HepG2 (cell line): ENCODE data around the gene C2orf92. TPM values are rescaled to one million over a fixed set of nuclear protein-coding genes. Genes with fewer than 3 reads are reported as not detected.

ENCODE experiments used
- ATM ChIP-seq: fragments of 450-650 bp; IDR thresholded peaks from 2 replicates; pipeline ENCODE4 v1.7.1; 2017; ENCODE audit warnings: mild to moderate bottlenecking, borderline replicate concordance
- BCL3 ChIP-seq: sonication (generic); formaldehyde crosslinking; IDR thresholded peaks from 2 replicates; pipeline ENCODE4 v1.5.1; 2020; ENCODE audit warnings: mild to moderate bottlenecking, missing genetic modification reagents, moderate library complexity
- CCAR2 ChIP-seq: fragments of 200-400 bp; formaldehyde crosslinking; optimal IDR thresholded peaks from 2 replicates; pipeline ENCODE3; 2018; ENCODE audit warnings: low read depth, mild to moderate bottlenecking, low read length, moderate library complexity
- DNMT1 ChIP-seq: sonication (generic); formaldehyde crosslinking; IDR thresholded peaks from 2 replicates; pipeline ENCODE4 v1.5.1; 2020; ENCODE audit warnings: mild to moderate bottlenecking, missing genetic modification reagents
- FOXP1 ChIP-seq, 2 experiments: fragments of 450-650 bp in 1 of 2; IDR thresholded peaks; 2 replicates each; pipeline ENCODE4 v1.6.1; 2017 to 2018; ENCODE audit warnings: antibody characterized with exemption in 1 of 2
- HBP1 ChIP-seq: IDR thresholded peaks from 2 replicates; pipeline ENCODE4 v1.6.1; 2016; ENCODE audit warnings: low read depth, control low read depth
- HDAC6 ChIP-seq: fragments of 200-600 bp; sonication (generic); IDR thresholded peaks from 2 replicates; pipeline ENCODE4 v1.7.0; 2017; ENCODE audit warnings: mild to moderate bottlenecking, antibody characterized with exemption, low read length, low read depth
- LRRFIP1 ChIP-seq: sonication (generic); formaldehyde crosslinking; conservative IDR thresholded peaks from 2 replicates; pipeline ENCODE4 v1.4.0; 2020; ENCODE audit warnings: missing genetic modification reagents
- NR2C2 ChIP-seq: sonication (generic); formaldehyde crosslinking; IDR thresholded peaks from 2 replicates; pipeline ENCODE4 v1.4.0; 2020; ENCODE audit warnings: missing genetic modification reagents, mild to moderate bottlenecking, moderate library complexity, borderline replicate concordance
- RFXAP ChIP-seq: sonication (generic); formaldehyde crosslinking; IDR thresholded peaks from 2 replicates; pipeline ENCODE4 v1.4.0; 2020; ENCODE audit warnings: missing genetic modification reagents, borderline replicate concordance
- ZFP36L1 ChIP-seq: sonication (generic); formaldehyde crosslinking; IDR thresholded peaks from 2 replicates; pipeline ENCODE4 v1.8.0; 2022; ENCODE audit warnings: mild to moderate bottlenecking, missing genetic modification reagents, moderate library complexity
- ZFYVE20 ChIP-seq: sonication (generic); formaldehyde crosslinking; IDR thresholded peaks from 2 replicates; pipeline ENCODE4 v1.8.0; 2023; ENCODE audit warnings: low read depth, mild to moderate bottlenecking, moderate library complexity, missing genetic modification reagents, borderline replicate concordance
- ZNF3 ChIP-seq: IDR thresholded peaks from 2 replicates; pipeline ENCODE4 v1.7.0; 2017; ENCODE audit warnings: inconsistent platforms
- ZNF768 ChIP-seq: sonication (generic); formaldehyde crosslinking; IDR thresholded peaks from 2 replicates; pipeline ENCODE4 v1.4.0; 2020; ENCODE audit warnings: missing genetic modification reagents
- ZSCAN25 ChIP-seq: sonication (generic); formaldehyde crosslinking; IDR thresholded peaks from 2 replicates; pipeline ENCODE4 v1.8.0; 2022; ENCODE audit warnings: mild to moderate bottlenecking, missing genetic modification reagents
- polyA plus RNA-seq, 8 experiments: library from polyadenylated mRNA; depleted of rRNA in 3 of 8; stranded (reverse) in 7 of 8; unstranded in 1 of 8; fragments of >200 nt; fragmentation: Illumina TruSeq in 4 of 8; extraction: Trizol in 4 of 8; gene quantifications; 2 replicates each; pipeline versions ENCODE4 v1.2.1 to v1.2.3, GENCODE V29; 2011 to 2016; ENCODE audit warnings: low read depth in 4 of 8, missing spikeins in 1 of 8, mixed read lengths in 1 of 8; ENCODE audit not compliant: insufficient read depth in 1 of 8
- total RNA-seq, 5 experiments: library from RNA; depleted of rRNA; stranded (reverse); fragments of >200 nt; fragmentation: Illumina TruSeq; extraction: Trizol; gene quantifications; 2 replicates each; pipeline ENCODE4 v1.2.3, GENCODE V29; 2016; ENCODE audit warnings: low read depth in 1 of 5
- TF ChIP-seq, protein P1 (sequence below): sonication (generic); formaldehyde crosslinking; IDR thresholded peaks from 2 replicates; pipeline ENCODE4 v1.4.0; 2020; ENCODE audit warnings: missing genetic modification reagents, borderline replicate concordance
- TF ChIP-seq, protein P2 (sequence below): sonication (generic); formaldehyde crosslinking; IDR thresholded peaks from 2 replicates; pipeline ENCODE4 v1.8.1; 2023; ENCODE audit warnings: missing genetic modification reagents, inconsistent platforms, borderline replicate concordance

The C2orf92 gene
- total and polyA plus RNA-seq, 2 of the 13 experiments (the other 11 are each of a cell fraction or from before 2014, with no cell fraction given): 4.9 to 5.0 TPM

DNA sequence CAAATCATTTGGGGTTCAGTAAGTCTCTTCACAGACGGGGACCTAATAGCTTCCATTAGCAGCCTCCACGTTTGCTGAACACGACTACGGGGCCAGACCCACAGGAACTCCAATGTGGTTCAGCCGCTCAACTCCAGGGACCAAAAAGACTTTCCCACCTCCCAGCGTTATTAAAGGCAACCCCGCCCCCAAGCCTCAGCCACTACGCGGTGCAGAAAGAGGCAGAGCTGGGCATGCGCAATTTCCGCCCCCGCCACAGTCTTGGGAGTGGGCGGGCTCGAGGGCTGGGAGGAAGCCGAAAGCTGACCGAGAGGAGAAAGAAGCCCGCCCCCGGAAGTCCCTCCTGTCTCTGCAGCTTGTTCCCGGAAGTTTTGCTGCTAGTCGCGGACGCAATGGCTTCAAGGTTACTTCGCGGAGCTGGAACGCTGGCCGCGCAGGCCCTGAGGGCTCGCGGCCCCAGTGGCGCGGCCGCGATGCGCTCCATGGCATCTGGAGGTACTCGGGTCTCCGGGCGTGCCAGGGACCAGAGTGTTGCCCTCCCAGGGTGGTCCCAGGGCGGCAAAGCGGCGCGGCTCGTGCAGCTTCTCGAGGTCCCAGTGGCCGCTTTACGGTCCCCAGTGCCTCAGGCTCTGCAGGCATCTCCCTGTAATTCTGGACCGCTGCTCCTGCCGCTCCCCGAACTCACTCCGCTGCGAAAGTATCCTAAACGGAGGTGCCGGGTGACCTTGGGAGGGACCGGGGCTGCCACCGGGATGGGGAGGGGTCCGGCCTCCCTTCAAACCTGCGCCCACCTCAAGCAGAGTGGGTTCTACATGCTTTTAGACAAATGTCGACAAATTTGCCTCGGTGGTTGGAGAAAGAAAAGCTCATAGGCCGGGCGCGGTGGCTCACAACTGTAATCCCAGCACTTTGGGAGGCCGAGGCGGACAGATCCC lies 23.6 kb upstream of the C2orf92 start, which contains the start of gene COX5B (continued):
- TF ChIP-seq LRRFIP1 (CRISPR knock-in tag) (no peak), RFXAP (CRISPR knock-in tag) (0 out of 2 replicates have a peak, but pooled peaks have one; percentile 70), ATM (no peak), ZNF3 (CRISPR knock-in tag) (no peak), ZFYVE20 (CRISPR knock-in tag) (peak; percentile 58; the same call in 1 of the 2 replicates), ZNF768 (CRISPR knock-in tag) (peak; percentile 74), ZFP36L1 (CRISPR knock-in tag) (no peak; the same call in none of the 2 replicates), HDAC6 (no peak), BCL3 (peak; percentile 73; the same call in 1 of the 2 replicates), DNMT1 (CRISPR knock-in tag) (no peak), FOXP1 (IDR thresholded peaks at IDR 0.05) (no peak), FOXP1 (CRISPR knock-in tag; IDR thresholded peaks at IDR 0.05) (no peak), NR2C2 (CRISPR knock-in tag) (peak; percentile 84), CCAR2 (no peak), HBP1 (no peak; the same call in 1 of the 2 replicates), ZSCAN25 (CRISPR knock-in tag) (peak; percentile 72)
- TF ChIP-seq, protein P1, sequence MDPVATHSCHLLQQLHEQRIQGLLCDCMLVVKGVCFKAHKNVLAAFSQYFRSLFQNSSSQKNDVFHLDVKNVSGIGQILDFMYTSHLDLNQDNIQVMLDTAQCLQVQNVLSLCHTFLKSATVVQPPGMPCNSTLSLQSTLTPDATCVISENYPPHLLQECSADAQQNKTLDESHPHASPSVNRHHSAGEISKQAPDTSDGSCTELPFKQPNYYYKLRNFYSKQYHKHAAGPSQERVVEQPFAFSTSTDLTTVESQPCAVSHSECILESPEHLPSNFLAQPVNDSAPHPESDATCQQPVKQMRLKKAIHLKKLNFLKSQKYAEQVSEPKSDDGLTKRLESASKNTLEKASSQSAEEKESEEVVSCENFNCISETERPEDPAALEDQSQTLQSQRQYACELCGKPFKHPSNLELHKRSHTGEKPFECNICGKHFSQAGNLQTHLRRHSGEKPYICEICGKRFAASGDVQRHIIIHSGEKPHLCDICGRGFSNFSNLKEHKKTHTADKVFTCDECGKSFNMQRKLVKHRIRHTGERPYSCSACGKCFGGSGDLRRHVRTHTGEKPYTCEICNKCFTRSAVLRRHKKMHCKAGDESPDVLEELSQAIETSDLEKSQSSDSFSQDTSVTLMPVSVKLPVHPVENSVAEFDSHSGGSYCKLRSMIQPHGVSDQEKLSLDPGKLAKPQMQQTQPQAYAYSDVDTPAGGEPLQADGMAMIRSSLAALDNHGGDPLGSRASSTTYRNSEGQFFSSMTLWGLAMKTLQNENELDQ (CRISPR knock-in tag): no peak
- TF ChIP-seq, protein P2, sequence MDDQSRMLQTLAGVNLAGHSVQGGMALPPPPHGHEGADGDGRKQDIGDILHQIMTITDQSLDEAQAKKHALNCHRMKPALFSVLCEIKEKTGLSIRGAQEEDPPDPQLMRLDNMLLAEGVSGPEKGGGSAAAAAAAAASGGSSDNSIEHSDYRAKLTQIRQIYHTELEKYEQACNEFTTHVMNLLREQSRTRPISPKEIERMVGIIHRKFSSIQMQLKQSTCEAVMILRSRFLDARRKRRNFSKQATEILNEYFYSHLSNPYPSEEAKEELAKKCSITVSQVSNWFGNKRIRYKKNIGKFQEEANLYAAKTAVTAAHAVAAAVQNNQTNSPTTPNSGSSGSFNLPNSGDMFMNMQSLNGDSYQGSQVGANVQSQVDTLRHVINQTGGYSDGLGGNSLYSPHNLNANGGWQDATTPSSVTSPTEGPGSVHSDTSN: peak; percentile 90
